Stimulated activated CD8-positive, alpha-beta memory T cell treated with anti-CD3 and anti-CD28 coated beads, Interleukin-2, amount 100 ng/mL, for 1 hour (primary cell): ENCODE measurements around the gene CAT.

ENCODE experiments used
- DNase-seq, 2 donors: peaks; one replicate each; pipeline ENCODE4 v3.0.0-alpha.2; 2020; ENCODE audit warnings: low read depth in 2 of 2

The CAT gene

GRCh38 chr11:34459507-34460162 lies 20.9 kb downstream of the CAT start:
- no peak for DNase-seq

GRCh38 chr11:34460278-34460677 lies 21.5 kb downstream of the CAT start:
- DNase-seq, result no peak

DNA sequence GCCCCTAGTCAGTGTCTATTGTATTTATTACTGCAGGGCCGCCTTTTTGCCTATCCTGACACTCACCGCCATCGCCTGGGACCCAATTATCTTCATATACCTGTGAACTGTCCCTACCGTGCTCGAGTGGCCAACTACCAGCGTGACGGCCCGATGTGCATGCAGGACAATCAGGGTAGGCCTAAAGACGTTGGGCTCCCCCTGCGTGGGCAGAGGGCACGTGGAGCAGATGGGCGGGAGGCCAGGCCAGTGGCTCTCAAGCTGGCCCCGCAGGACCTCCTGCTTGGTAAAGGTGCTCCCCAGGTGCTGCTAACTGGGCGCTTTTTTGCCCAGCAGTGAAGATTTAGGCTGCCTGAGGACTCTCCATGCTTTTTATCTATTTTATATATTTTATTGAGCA lies 22.5 kb downstream of the CAT start:
- DNase-seq, result no peak

- DNase-seq, result no peak
These were observed 25.9 kb downstream of the CAT start for GRCh38 chr11:34464591-34465051.

DNA sequence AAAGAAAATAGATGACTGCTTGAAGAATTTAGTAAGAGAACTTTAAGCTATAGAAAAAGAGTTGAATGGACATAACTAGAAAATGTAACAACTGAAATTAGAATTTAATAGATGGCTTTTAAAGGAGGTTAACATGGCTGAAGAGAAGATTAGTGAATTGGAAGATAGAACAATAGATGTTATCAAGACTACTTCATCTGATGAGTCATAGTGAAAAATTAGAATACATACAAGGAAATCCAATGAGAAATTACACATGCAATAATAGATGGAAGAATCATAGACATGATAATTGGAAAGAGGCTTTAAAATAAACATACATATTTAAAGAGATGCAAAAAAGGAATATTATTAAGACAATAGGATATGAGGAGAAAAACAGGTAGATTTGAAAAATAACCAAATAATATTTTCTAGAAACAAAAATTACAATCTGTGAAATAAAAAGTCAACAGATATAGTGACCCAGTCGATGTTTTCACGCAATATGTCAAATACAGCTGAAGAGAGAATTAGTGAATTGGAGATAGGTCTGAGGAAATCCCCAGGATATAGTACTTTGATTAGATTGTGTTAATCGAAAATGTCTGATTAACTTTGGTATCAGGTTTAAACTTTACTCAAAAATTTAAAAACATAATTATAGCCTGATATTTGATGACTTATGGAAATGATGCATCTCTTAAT lies 28.2 kb downstream of the CAT start:
- no peak for DNase-seq

DNA sequence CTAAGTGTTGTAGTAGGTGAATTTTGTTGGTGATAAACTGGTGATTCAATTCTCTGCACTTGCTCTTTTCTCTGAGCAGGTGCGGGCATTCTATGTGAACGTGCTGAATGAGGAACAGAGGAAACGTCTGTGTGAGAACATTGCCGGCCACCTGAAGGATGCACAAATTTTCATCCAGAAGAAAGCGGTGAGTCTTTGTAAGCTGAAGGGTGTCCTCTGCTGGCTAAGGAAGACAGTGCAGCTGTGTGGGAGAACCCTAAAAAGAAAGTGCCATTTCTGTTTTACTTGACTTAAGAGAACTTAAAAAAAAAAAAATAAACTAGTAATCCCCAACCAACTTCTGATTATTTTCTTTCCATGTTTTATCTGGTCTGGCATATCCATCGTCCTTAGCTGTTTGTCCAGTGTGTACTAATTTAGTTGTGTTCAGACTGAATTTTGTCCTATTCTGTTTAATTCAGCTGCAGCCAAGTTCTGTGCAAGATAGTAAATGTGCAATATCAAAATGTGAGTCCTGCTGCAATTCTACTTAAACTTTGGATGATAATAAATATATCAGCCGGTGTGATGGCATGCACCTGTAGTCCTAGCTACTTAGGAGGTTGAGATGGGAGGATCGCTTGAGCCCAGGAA lies 29.6 kb downstream of the CAT start:
- DNase-seq, result no peak

GRCh38 chr11:34473603-34474169 lies 35.0 kb downstream of the CAT start:
- no peak for DNase-seq

GRCh38 chr11:34475656-34476055 lies 36.9 kb downstream of the CAT start:
- DNase-seq, result no peak

DNA sequence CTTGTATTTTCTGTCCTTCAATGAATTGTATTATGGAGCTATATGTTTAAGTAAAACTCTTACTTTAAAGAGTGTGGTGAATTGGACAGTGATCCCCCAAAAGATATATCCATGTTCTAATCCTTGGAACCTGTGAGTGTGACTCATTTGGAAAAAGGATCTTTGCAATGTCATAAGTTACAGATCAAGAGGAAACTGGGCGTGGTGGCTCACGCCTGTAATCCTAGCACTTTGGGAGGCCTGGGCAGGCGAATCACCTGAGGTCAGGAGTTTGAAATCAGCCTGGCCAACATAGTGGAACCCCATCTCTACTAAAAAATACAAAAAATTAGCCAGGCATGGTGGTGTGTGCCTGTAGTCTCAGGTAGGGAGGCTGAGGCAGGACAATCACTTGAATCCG lies 38.1 kb downstream of the CAT start:
- no peak for DNase-seq

GRCh38 chr11:34478845-34479663 lies 40.3 kb downstream of the CAT start:
- DNase-seq, result no peak

DNA sequence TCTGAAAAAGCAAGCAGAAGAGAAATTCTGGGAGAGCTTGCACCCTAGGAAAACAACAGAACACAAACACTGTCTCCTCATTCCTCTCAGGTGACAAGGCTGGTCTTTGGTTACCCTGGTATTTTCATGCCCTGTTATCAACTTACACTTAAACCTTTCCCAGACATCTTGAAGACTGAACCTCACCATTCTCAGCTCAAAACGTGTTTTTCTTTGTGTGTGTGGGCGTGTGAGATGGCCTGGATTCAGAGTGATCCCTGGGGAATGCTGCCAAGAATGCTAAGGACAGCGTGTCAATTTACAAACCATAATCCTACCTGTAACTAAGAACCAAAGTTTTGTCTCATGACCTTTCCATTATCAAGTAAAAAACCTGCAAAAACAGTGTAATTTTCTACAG lies 41.6 kb downstream of the CAT start:
- DNase-seq, result no peak

DNA sequence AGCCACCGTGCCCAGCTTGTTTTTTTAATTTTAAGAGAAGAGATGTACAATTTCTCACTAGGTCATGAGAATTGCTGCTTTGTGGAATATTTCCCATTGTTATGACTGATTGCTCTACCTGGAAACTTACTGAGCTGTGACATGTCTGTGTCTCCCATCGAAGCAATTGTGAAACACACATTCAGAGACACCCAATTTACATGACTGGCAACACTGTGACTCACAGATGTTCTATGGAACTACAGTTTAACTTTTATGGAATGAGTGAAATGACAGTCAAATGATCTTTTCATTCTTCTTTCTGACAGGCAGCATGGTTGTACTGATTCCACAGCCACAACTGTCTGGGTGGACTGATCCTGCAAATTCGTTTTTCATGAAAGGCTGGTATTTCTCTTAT lies 42.6 kb downstream of the CAT start:
- DNase-seq, result no peak

DNA sequence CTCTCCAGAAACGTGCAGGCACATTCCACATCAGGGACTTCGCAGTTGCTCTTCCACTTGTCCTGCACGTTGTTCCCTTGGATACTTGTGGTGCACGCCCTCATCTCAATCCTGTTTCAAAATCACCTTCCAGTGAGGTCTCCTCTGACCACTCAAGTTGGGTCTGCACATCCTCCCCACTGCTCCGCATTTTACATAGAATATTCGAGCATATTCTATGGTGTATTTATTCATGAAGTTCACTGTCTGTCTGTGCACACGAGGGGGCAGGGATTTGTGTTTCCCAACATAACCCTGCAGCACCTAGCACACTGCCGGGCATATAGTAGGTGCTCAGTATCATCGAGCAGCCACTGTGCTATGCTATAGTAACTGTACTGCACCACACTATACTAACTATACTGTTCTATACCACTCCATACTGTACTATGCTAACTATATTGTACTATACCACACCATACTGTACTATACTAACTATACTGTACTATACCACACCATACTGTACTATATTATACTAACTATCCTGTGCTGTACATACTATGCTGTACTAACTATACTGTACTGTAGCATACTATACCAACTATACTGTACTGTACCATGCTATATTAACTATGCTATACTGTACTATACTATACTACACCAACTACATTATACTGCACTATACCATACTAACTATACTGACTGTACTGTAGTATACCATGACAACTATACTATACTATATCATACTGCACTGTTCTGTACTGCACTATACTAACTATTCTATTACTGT lies 44.6 kb downstream of the CAT start:
- DNase-seq, result no peak

- DNase-seq, result no peak
These were observed 48.7 kb downstream of the CAT start for GRCh38 chr11:34487430-34487829.

- no peak for DNase-seq
These were observed 50.3 kb downstream of the CAT start for GRCh38 chr11:34488855-34489557.

- no peak for DNase-seq
These were observed 51.6 kb downstream of the CAT start for GRCh38 chr11:34490304-34490703.

DNA sequence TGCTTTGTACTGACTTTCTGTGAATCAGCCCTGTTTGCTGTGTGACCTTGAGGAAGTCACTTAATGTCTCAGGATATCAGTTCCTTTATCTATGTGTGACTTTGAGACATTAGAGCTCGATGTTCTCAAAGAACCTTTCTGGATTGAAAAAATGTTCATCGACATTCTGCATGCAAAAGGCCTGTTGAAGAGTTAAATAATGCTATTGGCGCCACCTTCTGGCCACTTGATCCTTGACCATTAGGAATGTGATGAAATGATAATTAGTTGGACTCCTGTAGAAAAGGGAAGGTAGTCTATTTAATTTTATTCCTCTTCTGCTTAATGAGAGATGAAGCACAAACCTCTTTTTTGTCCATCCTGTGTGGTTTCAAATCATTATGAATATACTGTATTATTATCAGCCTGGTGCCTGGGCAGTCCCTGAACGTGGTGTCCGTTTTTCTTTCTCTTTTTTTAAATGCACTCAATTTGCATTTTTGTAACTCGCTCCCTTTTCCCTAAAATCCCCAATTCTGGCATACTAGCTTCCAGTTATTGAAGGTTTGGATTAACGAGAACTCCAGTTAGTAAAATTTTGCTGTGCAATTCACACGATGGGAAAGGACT lies 54.2 kb downstream of the CAT start:
- peak in 1 of 2 donors; percentile 8 for DNase-seq

DNA sequence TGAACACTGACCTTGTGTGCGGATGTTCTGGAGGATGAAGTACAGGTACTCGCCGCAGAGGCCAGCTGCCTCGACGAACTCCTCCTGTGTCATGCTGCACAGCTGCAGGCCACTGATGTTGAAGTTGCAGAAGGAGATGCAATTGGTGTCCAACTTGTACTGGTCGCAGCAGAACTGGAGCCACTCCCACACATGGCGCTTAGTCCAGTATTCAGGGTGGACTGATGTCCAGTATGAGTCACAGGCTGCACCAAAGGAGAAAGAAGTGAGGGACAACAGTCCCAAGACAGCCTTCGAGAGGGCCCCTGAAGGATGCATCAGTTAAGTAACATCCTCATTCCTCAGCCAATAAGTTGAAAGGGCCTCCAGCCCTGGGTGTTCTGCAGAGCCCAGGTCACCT lies 54.7 kb downstream of the CAT start:
- no peak for DNase-seq

GRCh38 chr11:34493926-34494595 lies 55.3 kb downstream of the CAT start:
- no peak for DNase-seq
